ENCODE measurements around the gene NFYA.

Gene NFYA

DNA sequence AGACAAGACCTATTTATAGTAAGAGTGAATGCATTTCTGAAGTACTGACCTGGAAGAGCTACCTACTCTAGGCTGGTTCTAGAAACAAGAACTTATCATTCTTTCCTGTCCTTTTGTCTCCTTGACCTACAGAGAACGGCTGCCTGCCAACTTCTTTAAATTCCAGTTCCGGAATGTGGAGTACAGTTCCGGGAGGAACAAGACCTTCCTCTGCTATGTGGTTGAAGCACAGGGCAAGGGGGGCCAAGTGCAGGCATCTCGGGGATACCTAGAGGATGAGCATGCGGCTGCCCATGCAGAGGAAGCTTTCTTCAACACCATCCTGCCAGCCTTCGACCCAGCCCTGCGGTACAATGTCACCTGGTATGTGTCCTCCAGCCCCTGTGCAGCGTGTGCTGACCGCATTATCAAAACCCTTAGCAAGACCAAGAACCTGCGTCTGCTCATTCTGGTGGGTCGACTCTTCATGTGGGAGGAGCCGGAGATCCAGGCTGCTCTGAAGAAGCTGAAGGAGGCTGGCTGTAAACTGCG lies 11.5 kb upstream of the NFYA start:
- Histone ChIP-seq H3K4me3 (ENCODE audit: low read depth in 1 of 2, low read length in 2 of 2) (no peak overlapping the region), H3K27ac (ENCODE audit: low read length) (no peak overlapping the region), H3K36me3 (ENCODE audit: control insufficient read depth in 1 of 2, insufficient read depth in 2 of 2, low read length in 2 of 2) (peaks cover 8 to 23% of the 10 kb centered on the region in 2 donors), H3K27me3 (ENCODE audit: low read depth, low read length) (no peaks in the 10 kb centered on the region), H3K4me1 (ENCODE audit: control insufficient read depth in 1 of 2, insufficient read depth in 2 of 2, low read length in 2 of 2) (peaks cover 0 to 24% of the 10 kb centered on the region in 2 donors), H3K9me3 (ENCODE audit: control insufficient read depth in 1 of 2, low read length in 2 of 2) (no peaks in the 10 kb centered on the region)

DNA sequence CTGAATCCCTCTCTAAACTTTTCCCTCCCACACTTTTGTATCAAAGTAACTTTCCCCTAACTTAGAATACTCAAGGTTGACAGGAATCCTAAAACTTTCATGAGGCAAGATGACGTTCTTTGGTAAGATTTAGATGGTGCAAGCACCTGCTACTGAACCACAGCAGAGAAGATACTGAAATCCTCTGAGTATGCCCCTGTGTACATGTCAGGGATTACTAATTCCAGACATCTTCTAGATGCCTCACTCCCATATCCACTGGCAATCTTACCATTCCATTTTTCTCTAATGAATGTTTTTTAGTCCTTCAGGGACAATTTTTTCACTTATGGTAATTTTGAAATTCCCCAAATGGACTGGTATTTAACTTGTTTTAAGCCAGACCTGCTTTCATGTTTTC lies 10.7 kb upstream of the NFYA start:
- Histone ChIP-seq H3K36me3 (ENCODE audit: control insufficient read depth in 1 of 2, insufficient read depth in 2 of 2, low read length in 2 of 2) (peaks cover 8 to 24% of the 10 kb centered on the region in 2 donors), H3K27me3 (ENCODE audit: low read depth, low read length) (no peaks in the 10 kb centered on the region), H3K4me1 (ENCODE audit: control insufficient read depth in 1 of 2, insufficient read depth in 2 of 2, low read length in 2 of 2) (peaks cover 0 to 27% of the 10 kb centered on the region in 2 donors), H3K4me3 (ENCODE audit: low read depth in 1 of 2, low read length in 2 of 2) (no peak overlapping the region), H3K9me3 (ENCODE audit: control insufficient read depth in 1 of 2, low read length in 2 of 2) (no peaks in the 10 kb centered on the region), H3K27ac (ENCODE audit: low read length) (no peak overlapping the region)

DNA sequence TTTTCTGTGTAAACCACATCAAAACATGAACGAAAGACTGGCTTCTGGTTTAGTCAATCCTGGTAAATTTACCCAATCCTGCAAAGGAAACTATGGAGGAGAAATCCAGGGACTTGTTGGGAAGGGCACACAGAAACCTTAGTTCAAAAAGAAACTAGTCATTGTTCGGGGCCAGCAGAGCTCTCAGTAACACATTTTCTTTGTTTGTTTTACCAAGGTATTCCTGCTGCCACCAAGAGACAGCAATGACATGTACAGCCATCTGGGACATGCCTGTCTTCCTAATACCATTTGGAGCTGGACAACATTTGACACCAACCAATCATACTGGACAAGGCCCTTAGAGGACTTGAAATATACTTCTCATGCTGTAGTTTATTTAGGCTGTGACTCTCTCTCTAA lies 8.9 kb upstream of the NFYA start:
- H3K27ac ChIP-seq (ENCODE audit: low read length): peak overlapping the region; percentile 48
- H3K27me3 ChIP-seq (ENCODE audit: low read depth, low read length): no peaks in the 10 kb centered on the region
- peaks cover 0 to 25% of the 10 kb centered on the region in 2 donors for H3K4me1 ChIP-seq (ENCODE audit: control insufficient read depth in 1 of 2, insufficient read depth in 2 of 2, low read length in 2 of 2)
- no peak overlapping the region for H3K4me3 ChIP-seq (ENCODE audit: low read depth in 1 of 2, low read length in 2 of 2)
- peaks cover 18 to 41% of the 10 kb centered on the region in 2 donors for H3K36me3 ChIP-seq (ENCODE audit: control insufficient read depth in 1 of 2, insufficient read depth in 2 of 2, low read length in 2 of 2)
- H3K9me3 ChIP-seq (ENCODE audit: control insufficient read depth in 1 of 2, low read length in 2 of 2): no peaks in the 10 kb centered on the region

DNA sequence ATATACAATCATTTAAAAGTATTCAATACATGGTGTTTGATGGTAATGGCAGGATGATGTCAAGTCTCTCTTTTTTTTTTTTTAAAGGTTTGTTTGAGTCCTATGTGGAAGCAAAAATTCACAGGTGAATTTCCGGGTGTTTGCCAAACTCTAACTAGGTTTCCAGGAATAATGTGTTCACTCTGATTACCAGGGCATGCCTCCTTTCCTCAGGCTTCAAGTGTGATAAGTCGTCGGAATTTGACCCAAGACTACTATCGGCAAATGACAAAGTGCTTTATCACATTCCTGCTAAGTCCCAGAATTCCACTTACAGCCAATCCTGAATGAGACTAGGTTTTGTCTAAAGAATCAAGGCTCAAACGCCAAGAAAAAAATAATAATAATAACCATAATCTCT lies 7.9 kb upstream of the NFYA start:
- H3K9me3 ChIP-seq (ENCODE audit: control insufficient read depth in 1 of 2, low read length in 2 of 2): no peaks in the 10 kb centered on the region
- no peak overlapping the region for H3K4me3 ChIP-seq (ENCODE audit: low read depth in 1 of 2, low read length in 2 of 2)
- H3K4me1 ChIP-seq (ENCODE audit: control insufficient read depth in 1 of 2, insufficient read depth in 2 of 2, low read length in 2 of 2): peaks cover 0 to 15% of the 10 kb centered on the region in 2 donors
- H3K27ac ChIP-seq (ENCODE audit: low read length): no peak overlapping the region
- peaks cover 18 to 49% of the 10 kb centered on the region in 2 donors for H3K36me3 ChIP-seq (ENCODE audit: control insufficient read depth in 1 of 2, insufficient read depth in 2 of 2, low read length in 2 of 2)
- H3K27me3 ChIP-seq (ENCODE audit: low read depth, low read length): no peaks in the 10 kb centered on the region

DNA sequence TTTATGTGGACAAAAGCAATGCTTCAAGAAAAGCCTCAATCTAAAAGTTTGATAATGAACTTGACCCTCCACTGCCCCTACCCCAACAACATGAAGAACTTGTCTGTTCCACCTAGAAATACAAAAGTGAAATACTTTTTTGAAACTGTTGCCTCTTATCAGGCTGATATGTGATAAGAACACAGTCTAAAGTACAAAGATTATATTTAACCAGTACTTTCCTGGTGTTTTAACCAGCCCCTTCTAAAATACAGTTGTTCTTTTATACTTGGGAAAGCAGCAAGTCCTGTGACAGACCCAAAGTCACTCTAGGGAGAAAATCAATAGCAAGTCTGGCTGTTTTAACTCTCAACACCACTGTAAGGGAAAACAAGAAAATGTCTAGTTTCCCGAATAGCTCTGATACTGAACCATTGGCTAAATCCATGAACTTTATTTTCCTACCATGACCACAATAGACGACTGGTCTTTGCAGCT lies 7.2 kb upstream of the NFYA start:
- H3K27me3 ChIP-seq (ENCODE audit: low read depth, low read length): no peaks in the 10 kb centered on the region
- peaks cover 18 to 49% of the 10 kb centered on the region in 2 donors for H3K36me3 ChIP-seq (ENCODE audit: control insufficient read depth in 1 of 2, insufficient read depth in 2 of 2, low read length in 2 of 2)
- H3K27ac ChIP-seq (ENCODE audit: low read length): no peak overlapping the region
- H3K4me3 ChIP-seq (ENCODE audit: low read depth in 1 of 2, low read length in 2 of 2): no peak overlapping the region
- no peaks in the 10 kb centered on the region for H3K9me3 ChIP-seq (ENCODE audit: control insufficient read depth in 1 of 2, low read length in 2 of 2)
- peaks cover 3 to 11% of the 10 kb centered on the region in 2 donors for H3K4me1 ChIP-seq (ENCODE audit: control insufficient read depth in 1 of 2, insufficient read depth in 2 of 2, low read length in 2 of 2)

DNA sequence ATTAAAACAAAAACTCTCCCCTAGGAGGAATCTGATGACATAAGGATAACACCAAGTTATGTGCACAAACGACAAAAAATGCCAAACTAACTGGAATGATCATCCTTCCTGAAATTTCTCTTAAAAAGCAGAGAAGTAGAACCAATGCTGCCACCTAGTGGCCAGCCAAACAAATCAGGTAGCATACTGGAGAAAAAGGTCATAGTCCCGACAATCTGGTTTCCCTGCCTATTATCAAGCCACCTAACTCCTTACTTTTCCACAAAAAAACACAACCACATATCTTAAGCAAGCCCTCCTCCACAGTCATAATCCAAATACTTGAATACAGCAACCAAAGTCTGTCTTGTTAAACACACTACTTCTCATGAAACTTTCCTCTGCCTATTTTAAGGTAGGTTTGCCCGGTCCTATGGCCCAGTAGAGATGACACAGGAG lies 5.9 kb upstream of the NFYA start:
- H3K27ac ChIP-seq (ENCODE audit: low read length): no peak overlapping the region

DNA sequence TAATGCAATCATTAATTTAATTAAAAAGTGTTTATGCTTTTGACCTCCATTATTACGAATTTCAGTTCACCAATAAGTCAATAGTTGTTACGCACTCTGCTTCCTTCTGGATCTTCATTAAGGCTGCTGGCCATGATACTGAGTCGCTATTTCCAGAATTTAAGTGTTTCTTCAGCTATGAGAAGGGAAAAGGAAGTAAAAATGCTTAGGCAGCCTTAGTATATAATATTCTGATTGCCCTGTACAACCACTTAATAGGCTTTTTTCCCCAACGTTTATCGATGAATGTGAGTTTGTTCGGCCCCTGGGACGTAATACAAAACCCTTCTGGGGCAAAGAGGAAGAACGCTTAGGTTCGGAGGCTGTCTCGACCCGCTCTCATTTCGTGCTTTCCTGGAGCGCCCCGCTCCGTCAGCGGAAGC lies 1.3 kb upstream of the NFYA start:
- Histone ChIP-seq H3K27ac (ENCODE audit: low read length) (peak overlapping the region; percentile 100), H3K4me3 (ENCODE audit: low read depth in 1 of 2, low read length in 2 of 2) (peak overlapping the region; percentile 80 to 87), H3K4me1 (ENCODE audit: control insufficient read depth in 1 of 2, insufficient read depth in 2 of 2, low read length in 2 of 2) (peaks cover 11 to 16% of the 10 kb centered on the region in 2 donors)

More for the DNA sequence above, 5.9 kb upstream of the NFYA start:
- H3K9me3 ChIP-seq (ENCODE audit: control insufficient read depth in 1 of 2, low read length in 2 of 2): no peaks in the 10 kb centered on the region
- no peaks in the 10 kb centered on the region for H3K27me3 ChIP-seq (ENCODE audit: low read depth, low read length)
- H3K4me3 ChIP-seq (ENCODE audit: low read depth in 1 of 2, low read length in 2 of 2): no peak overlapping the region
- H3K4me1 ChIP-seq (ENCODE audit: control insufficient read depth in 1 of 2, insufficient read depth in 2 of 2, low read length in 2 of 2): peaks cover 8 to 13% of the 10 kb centered on the region in 2 donors
- H3K36me3 ChIP-seq (ENCODE audit: control insufficient read depth in 1 of 2, insufficient read depth in 2 of 2, low read length in 2 of 2): peaks cover 18 to 42% of the 10 kb centered on the region in 2 donors

DNA sequence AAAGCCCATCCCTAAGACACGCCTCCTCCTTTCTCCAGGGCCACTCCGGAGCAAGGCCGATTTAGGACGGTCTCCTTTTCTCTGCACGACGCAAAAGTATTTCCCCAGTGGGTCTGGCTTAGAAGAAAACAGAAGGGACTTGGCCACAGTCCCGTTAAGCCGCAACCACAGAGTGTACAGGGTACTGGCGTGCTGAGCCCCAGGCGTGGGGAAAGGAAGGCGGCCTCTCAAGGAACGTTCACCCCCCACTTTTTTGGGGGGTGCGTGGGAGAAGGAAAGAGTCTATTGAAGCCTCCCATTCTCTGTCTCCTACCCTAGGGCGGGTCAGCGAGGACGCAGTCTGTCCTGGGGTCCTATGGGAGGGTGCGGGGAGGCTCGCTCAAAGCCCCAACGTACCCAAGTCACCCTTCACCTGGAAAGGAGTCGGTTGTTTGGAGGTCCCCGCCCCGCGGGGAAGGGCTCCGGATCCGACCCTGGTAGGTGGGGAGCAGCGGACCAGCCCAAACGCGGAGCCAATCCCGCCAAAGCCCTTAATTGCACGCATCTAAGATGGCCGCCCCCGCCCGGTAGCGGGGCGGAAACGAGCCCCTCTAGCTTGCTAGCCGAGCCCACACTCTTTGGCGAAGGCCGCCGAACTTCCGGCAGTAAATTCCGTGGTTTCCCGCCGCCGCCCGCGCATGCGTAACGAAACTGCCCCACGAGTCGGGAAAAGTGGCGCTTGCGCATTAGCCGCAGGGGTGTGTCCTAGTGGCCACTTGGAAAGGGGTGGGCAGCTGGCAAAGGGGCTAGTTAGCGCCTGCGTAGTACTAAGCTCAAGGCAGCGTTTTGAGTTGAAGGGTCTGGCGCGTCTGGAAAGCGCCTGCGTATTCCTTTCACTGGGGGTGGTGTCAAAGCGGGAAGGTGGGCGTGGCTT lies 595 bp upstream of the NFYA start, which contains the start of gene OARD1:
Gene OARD1 (minus strand): TSS at position 434 of the 913 bp plus-strand sequence. CDS start 722 bp downstream, outside the sequence.
- no peaks in the 10 kb centered on the region for H3K9me3 ChIP-seq (ENCODE audit: control insufficient read depth in 1 of 2, low read length in 2 of 2)
- H3K4me1 ChIP-seq (ENCODE audit: control insufficient read depth in 1 of 2, insufficient read depth in 2 of 2, low read length in 2 of 2): peaks cover 9 to 16% of the 10 kb centered on the region in 2 donors
- peak within 1 kb of the TSS; percentile 100 for H3K27ac ChIP-seq (ENCODE audit: low read length)
- no peaks in the 10 kb centered on the region for H3K27me3 ChIP-seq (ENCODE audit: low read depth, low read length)
- H3K36me3 ChIP-seq (ENCODE audit: control insufficient read depth in 1 of 2, insufficient read depth in 2 of 2, low read length in 2 of 2): peaks cover 9 to 24% of the 10 kb centered on the region in 2 donors
- peak within 1 kb of the TSS; percentile 80 to 88 for H3K4me3 ChIP-seq (ENCODE audit: low read depth in 1 of 2, low read length in 2 of 2)

More for the DNA sequence above, 1.3 kb upstream of the NFYA start:
- Histone ChIP-seq H3K36me3 (ENCODE audit: control insufficient read depth in 1 of 2, insufficient read depth in 2 of 2, low read length in 2 of 2) (peaks cover 9 to 26% of the 10 kb centered on the region in 2 donors), H3K9me3 (ENCODE audit: control insufficient read depth in 1 of 2, low read length in 2 of 2) (no peaks in the 10 kb centered on the region), H3K27me3 (ENCODE audit: low read depth, low read length) (no peaks in the 10 kb centered on the region)

DNA sequence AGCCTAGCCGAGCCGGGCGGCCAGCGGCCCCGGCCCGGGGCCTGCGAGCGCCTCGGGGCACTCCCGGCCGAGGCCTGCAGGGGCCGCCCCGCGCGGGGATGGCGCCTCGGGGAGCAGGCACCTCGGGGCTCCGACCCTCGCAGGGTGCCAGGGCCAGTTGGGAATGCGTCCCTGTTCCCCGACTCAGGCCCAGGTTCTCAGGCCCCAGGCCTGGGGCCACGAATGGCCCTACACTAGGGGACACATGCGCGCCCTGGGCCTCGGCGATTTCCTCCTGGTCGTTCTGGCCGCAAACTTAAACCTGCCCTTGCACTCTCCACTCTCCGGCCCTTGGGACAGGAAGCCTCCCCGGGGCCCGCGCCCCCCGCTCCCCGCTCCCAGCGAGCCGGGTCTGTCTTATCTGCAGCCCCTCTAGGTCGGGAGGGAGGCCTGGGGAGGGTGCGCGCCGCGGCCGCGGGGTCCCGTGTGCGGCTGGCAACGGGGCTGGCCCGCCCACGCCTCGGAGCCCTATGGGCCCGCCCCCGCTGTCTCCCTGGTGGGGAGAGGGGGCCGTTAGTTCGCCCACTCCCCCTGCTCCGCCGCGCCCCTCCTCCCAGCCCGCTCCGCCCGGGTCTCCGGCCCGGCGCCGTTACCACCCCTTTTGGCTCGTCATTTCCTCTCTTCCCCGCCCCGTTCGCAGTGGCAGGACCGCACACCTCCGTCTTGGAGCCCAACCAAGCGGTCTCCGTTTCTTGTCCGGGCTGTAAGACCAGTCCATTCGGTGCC lies 611 bp downstream of the NFYA start:
- peak overlapping the region; percentile 80 to 88 for H3K4me3 ChIP-seq (ENCODE audit: low read depth in 1 of 2, low read length in 2 of 2)
- peaks cover 9 to 16% of the 10 kb centered on the region in 2 donors for H3K4me1 ChIP-seq (ENCODE audit: control insufficient read depth in 1 of 2, insufficient read depth in 2 of 2, low read length in 2 of 2)

DNA sequence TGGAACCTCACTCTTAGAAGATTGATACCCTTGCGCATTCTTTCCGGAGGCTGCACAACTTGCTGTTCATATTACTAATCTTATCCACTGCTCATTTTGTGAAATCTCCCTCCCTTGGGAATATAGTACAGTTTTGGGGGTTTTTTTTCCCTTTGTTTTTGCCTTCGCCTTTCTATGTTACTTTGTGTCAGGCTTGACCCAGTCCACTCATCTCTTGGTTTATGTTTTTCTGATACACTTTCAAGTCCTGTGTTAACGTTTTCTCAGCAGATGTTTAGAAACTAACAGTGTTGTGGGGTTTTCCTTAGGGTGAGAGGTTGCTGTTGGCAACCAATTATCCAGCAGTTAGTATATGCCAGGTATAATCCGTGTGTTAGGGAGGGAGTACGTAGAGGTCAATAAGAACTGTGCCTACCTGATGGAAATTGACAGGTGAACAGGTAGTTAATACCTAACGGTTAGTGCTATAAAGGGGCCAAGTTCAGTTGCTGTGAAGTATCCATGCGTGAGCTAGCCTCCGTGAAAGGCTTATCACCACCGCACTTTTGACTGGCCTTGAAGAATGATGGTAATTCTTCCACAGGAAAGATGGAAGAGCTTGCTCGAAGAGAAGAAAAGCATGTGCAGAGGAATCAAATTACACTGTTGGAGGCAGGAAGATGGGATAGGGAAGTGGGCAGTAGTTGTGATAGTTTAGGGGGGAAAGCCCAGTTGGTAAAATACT lies 1.4 kb downstream of the NFYA start:
- H3K27ac ChIP-seq (ENCODE audit: low read length): peak overlapping the region; percentile 98
- H3K4me3 ChIP-seq (ENCODE audit: low read depth in 1 of 2, low read length in 2 of 2): peak overlapping the region; percentile 80 to 88
- no peaks in the 10 kb centered on the region for H3K9me3 ChIP-seq (ENCODE audit: control insufficient read depth in 1 of 2, low read length in 2 of 2)
- no peaks in the 10 kb centered on the region for H3K27me3 ChIP-seq (ENCODE audit: low read depth, low read length)
- peaks cover 0 to 6% of the 10 kb centered on the region in 2 donors for H3K36me3 ChIP-seq (ENCODE audit: control insufficient read depth in 1 of 2, insufficient read depth in 2 of 2, low read length in 2 of 2)
- H3K4me1 ChIP-seq (ENCODE audit: control insufficient read depth in 1 of 2, insufficient read depth in 2 of 2, low read length in 2 of 2): peaks cover 9 to 16% of the 10 kb centered on the region in 2 donors

More for the DNA sequence above, 611 bp downstream of the NFYA start:
- H3K9me3 ChIP-seq (ENCODE audit: control insufficient read depth in 1 of 2, low read length in 2 of 2): no peaks in the 10 kb centered on the region
- peaks cover 2 to 13% of the 10 kb centered on the region in 2 donors for H3K36me3 ChIP-seq (ENCODE audit: control insufficient read depth in 1 of 2, insufficient read depth in 2 of 2, low read length in 2 of 2)
- no peaks in the 10 kb centered on the region for H3K27me3 ChIP-seq (ENCODE audit: low read depth, low read length)
- peak overlapping the region; percentile 98 for H3K27ac ChIP-seq (ENCODE audit: low read length)

Data from muscle layer of duodenum (tissue), 2 donors.